PFSK-1 (cell line): ENCODE data around the gene ELF2.

ENCODE experiments used
- FOXP2 ChIP-seq: optimal IDR thresholded peaks from 2 replicates; pipeline ENCODE3; 2011; ENCODE audit warnings: borderline replicate concordance, control low read depth, inconsistent platforms; ENCODE audit not compliant: insufficient read depth; ENCODE audit errors: extremely low read length, extremely low read depth
- POLR2AphosphoS5 ChIP-seq: IDR thresholded peaks from 2 replicates; pipeline ENCODE4 v1.6.1; 2012; ENCODE audit warnings: low read depth, mild to moderate bottlenecking, control low read depth, low read length, moderate library complexity
- SIN3A ChIP-seq: IDR thresholded peaks from 2 replicates; pipeline ENCODE4 v1.6.1; 2012; ENCODE audit warnings: mild to moderate bottlenecking, low read length, moderate library complexity, borderline replicate concordance; ENCODE audit not compliant: insufficient read depth
- TAF1 ChIP-seq: IDR thresholded peaks from 2 replicates; pipeline ENCODE4 v1.6.1; 2012; ENCODE audit warnings: low read length, control low read depth, borderline replicate concordance; ENCODE audit not compliant: insufficient read depth
- TF ChIP-seq, protein P1 (sequence below), 2 experiments: IDR thresholded peaks; 2 replicates each; pipeline versions ENCODE4 v1.6.1 to v1.8.0; 2011 to 2012; ENCODE audit warnings: low read depth in 2 of 2, low read length in 2 of 2, control low read depth in 1 of 2, inconsistent platforms in 1 of 2, mild to moderate bottlenecking in 1 of 2, moderate library complexity in 1 of 2; ENCODE audit not compliant: insufficient read depth in 1 of 2

DNA sequence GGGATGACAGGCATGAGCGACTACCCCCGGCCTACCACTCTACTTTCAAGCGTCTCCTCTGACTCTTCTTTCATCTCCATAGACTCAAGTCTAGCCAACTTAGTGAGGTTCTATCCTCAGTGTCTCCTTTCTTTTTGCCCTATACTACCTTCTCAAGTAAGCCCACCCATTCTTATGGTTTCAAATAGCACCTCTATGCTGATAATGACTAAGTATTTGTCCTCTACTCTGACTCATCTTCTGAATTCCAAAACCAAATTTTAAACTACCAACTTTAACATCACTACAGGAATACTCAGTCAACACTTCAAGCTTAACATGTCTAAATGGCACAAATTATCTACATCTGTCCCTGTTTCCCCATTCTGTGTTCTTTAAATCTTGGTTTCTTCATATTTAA, 47.8 kb downstream of the ELF2 start:
- TF ChIP-seq TAF1 (no peak), POLR2AphosphoS5 (no peak), FOXP2 (no peak), SIN3A (no peak)
- TF ChIP-seq, protein P1, sequence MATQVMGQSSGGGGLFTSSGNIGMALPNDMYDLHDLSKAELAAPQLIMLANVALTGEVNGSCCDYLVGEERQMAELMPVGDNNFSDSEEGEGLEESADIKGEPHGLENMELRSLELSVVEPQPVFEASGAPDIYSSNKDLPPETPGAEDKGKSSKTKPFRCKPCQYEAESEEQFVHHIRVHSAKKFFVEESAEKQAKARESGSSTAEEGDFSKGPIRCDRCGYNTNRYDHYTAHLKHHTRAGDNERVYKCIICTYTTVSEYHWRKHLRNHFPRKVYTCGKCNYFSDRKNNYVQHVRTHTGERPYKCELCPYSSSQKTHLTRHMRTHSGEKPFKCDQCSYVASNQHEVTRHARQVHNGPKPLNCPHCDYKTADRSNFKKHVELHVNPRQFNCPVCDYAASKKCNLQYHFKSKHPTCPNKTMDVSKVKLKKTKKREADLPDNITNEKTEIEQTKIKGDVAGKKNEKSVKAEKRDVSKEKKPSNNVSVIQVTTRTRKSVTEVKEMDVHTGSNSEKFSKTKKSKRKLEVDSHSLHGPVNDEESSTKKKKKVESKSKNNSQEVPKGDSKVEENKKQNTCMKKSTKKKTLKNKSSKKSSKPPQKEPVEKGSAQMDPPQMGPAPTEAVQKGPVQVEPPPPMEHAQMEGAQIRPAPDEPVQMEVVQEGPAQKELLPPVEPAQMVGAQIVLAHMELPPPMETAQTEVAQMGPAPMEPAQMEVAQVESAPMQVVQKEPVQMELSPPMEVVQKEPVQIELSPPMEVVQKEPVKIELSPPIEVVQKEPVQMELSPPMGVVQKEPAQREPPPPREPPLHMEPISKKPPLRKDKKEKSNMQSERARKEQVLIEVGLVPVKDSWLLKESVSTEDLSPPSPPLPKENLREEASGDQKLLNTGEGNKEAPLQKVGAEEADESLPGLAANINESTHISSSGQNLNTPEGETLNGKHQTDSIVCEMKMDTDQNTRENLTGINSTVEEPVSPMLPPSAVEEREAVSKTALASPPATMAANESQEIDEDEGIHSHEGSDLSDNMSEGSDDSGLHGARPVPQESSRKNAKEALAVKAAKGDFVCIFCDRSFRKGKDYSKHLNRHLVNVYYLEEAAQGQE (IDR thresholded peaks at IDR 0.05; ENCODE audit: insufficient read depth in 1 of 2, low read depth in 2 of 2, low read length in 2 of 2): no peak
